Raji (cell line): Measurements from ENCODE around the gene NDUFA6.

Experiments
- POLR2A ChIP-seq: IDR thresholded peaks from 2 replicates; pipeline ENCODE4 v1.6.1; 2011; ENCODE audit warnings: low read depth, low read length, control low read depth; ENCODE audit not compliant: insufficient read depth

NDUFA6 gene

GRCh38 chr22:42069801-42070516, 20.6 kb downstream of the NDUFA6 start:
- no peak for TF ChIP-seq POLR2A

GRCh38 chr22:42068291-42068690, 22.3 kb downstream of the NDUFA6 start:
- no peak for TF ChIP-seq POLR2A

- TF ChIP-seq POLR2A, result no peak
Observed at GRCh38 chr22:42067671-42068251, 22.8 kb downstream of the NDUFA6 start.

- TF ChIP-seq POLR2A, result no peak
Observed at GRCh38 chr22:42066937-42067336, 23.6 kb downstream of the NDUFA6 start.

GRCh38 chr22:42066126-42066761, 24.3 kb downstream of the NDUFA6 start:
- TF ChIP-seq POLR2A, result no peak

GRCh38 chr22:42065438-42066125, 25.0 kb downstream of the NDUFA6 start:
- no peak for TF ChIP-seq POLR2A

- no peak for TF ChIP-seq POLR2A
Observed at GRCh38 chr22:42064629-42065028, 25.9 kb downstream of the NDUFA6 start.

GRCh38 chr22:42062506-42063170, 27.9 kb downstream of the NDUFA6 start:
- TF ChIP-seq POLR2A, result no peak

- TF ChIP-seq POLR2A, result no peak
Observed at GRCh38 chr22:42061041-42061440, 29.5 kb downstream of the NDUFA6 start.

- no peak for TF ChIP-seq POLR2A
Observed at GRCh38 chr22:42060489-42060888, 30.1 kb downstream of the NDUFA6 start.

- TF ChIP-seq POLR2A, result no peak
Observed at GRCh38 chr22:42056757-42057511, 33.6 kb downstream of the NDUFA6 start.

GRCh38 chr22:42052765-42053164, 37.8 kb downstream of the NDUFA6 start:
- no peak for TF ChIP-seq POLR2A

GRCh38 chr22:42050641-42051180, 39.9 kb downstream of the NDUFA6 start:
- TF ChIP-seq POLR2A, result no peak

GRCh38 chr22:42041784-42042183, 48.8 kb downstream of the NDUFA6 start:
- no peak for TF ChIP-seq POLR2A
